Activated CD8-positive, alpha-beta T cell treated with anti-CD3 and anti-CD28 coated beads for 36 hours (primary cell): ENCODE measurements around the gene ACSBG1. TPM values are rescaled to one million over a fixed set of nuclear protein-coding genes. Genes with fewer than 3 reads are reported as not detected.

Experiments used
- ATAC-seq: fragments of 200-7000 bp; cut with Tn5 transposase; one replicate; pipeline ENCODE4 v1.10.0; 2021; ENCODE audit warnings: mild to moderate bottlenecking, moderate library complexity
- CTCF ChIA-PET: fragments of 350-600 bp; sonication (Branson Sonifier 250); formaldehyde crosslinking; loops from one replicate; lab custom pipeline; 2021; ENCODE audit warnings: antibody characterized with exemption; lab: Charles Lee
- POLR2A ChIA-PET: fragments of 350-600 bp; sonication (Branson Sonifier 250); formaldehyde crosslinking; loops from one replicate; lab custom pipeline; 2021; ENCODE audit warnings: antibody characterized with exemption; lab: Charles Lee
- DNase-seq: peaks from one replicate; pipeline ENCODE4 v3.0.0-alpha.2; 2020
- H3K27ac Mint-ChIP-seq: one replicate; pipeline ENCODE4 v1.8.0; 2021; ENCODE audit warnings: mild to moderate bottlenecking, mixed read lengths
- H3K27me3 Mint-ChIP-seq: one replicate; pipeline ENCODE4 v1.8.0; 2021; ENCODE audit warnings: mixed read lengths
- H3K36me3 Mint-ChIP-seq: one replicate; pipeline ENCODE4 v1.8.0; 2021; ENCODE audit warnings: low read depth, mixed read lengths
- H3K4me1 Mint-ChIP-seq: one replicate; pipeline ENCODE4 v1.8.0; 2021; ENCODE audit warnings: low read depth, mixed read lengths
- H3K4me3 Mint-ChIP-seq: one replicate; pipeline ENCODE4 v1.8.0; 2021; ENCODE audit warnings: mild to moderate bottlenecking, moderate library complexity, mixed read lengths
- H3K9me3 Mint-ChIP-seq: one replicate; pipeline ENCODE4 v1.8.0; 2021; ENCODE audit warnings: mixed read lengths
- CTCF ChIP-seq: fragments of 200-600 bp; IDR thresholded peaks from one replicate; pipeline ENCODE4 v1.8.0; 2022; ENCODE audit warnings: antibody characterized with exemption, mild to moderate bottlenecking
- intact Hi-C: fragments of 100-400 bp; cut with micrococcal nuclease; formaldehyde crosslinking; loops from one replicate; pipeline ENCODE4 v1.10.0; 2022
- total RNA-seq, 2 experiments: library from RNA; stranded (reverse); gene quantifications; one replicate each; pipeline ENCODE4 v1.2.3, GENCODE V29; 2021

The ACSBG1 gene
- total RNA-seq, 2 experiments from 2014 or later = 0.18 TPM; not detected in 1

- intact Hi-C loops = no loop called here
- peak; percentile 48 for DNase-seq
Measured at GRCh38 chr15:78130466-78131294, 103.7 kb downstream of the ACSBG1 start.

GRCh38 chr15:78129751-78130287 is 104.5 kb downstream of the ACSBG1 start:
- ATAC-seq = no peak
- Mint-ChIP-seq H3K4me1 (peaks cover 22% of the 10 kb centered on the region), H3K27me3 (peaks cover 1% of the 10 kb centered on the region), H3K9me3 (no peaks in the 10 kb centered on the region), H3K4me3 (peak overlapping the region; percentile 70), H3K27ac (peak overlapping the region; percentile 62), H3K36me3 (no peaks in the 10 kb centered on the region)
- no peak for TF ChIP-seq CTCF
- DNase-seq = no peak
- intact Hi-C loops = loop anchor here (5.0 kb wide), 1 partner anchor 112 kb away; no protein-coding TSS in a partner anchor
- ChIA-PET POLR2A (interaction anchor here (1.3 kb wide), 2 partner anchors 20 to 65 kb away, joined by 3 to 5 read pairs; partner anchors contain the start of gene IDH3A), CTCF (interaction anchor here (1.0 to 3.6 kb wide), 13 partner anchors 7 to 170 kb away, joined by 3 to 63 read pairs (median 6); no protein-coding TSS in a partner anchor)

More at GRCh38 chr15:78130466-78131294, 103.7 kb downstream of the ACSBG1 start:
- H3K27me3 Mint-ChIP-seq = peaks cover 1% of the 10 kb centered on the region
- no peak for TF ChIP-seq CTCF
- peak overlapping the region; percentile 70 for H3K4me3 Mint-ChIP-seq
- peak overlapping the region; percentile 16 for H3K27ac Mint-ChIP-seq
- peaks cover 22% of the 10 kb centered on the region for H3K4me1 Mint-ChIP-seq
- peak; percentile 40 for ATAC-seq
- no peaks in the 10 kb centered on the region for H3K9me3 Mint-ChIP-seq
- no peaks in the 10 kb centered on the region for H3K36me3 Mint-ChIP-seq
- CTCF ChIA-PET = interaction anchor here (0.7 to 3.6 kb wide), 30 partner anchors 8 to 171 kb away, joined by 3 to 63 read pairs (median 4); partner anchors contain the start of gene DNAJA4
- POLR2A ChIA-PET = interaction anchor here (1.3 to 1.6 kb wide), 4 partner anchors 17 to 64 kb away, joined by 3 to 6 read pairs (median 4); partner anchors contain the start of gene IDH3A

- Mint-ChIP-seq H3K27ac (peak overlapping the region; percentile 36), H3K36me3 (no peaks in the 10 kb centered on the region), H3K4me1 (peaks cover 22% of the 10 kb centered on the region), H3K4me3 (no peak overlapping the region), H3K27me3 (peaks cover 1% of the 10 kb centered on the region), H3K9me3 (no peaks in the 10 kb centered on the region)
- DNase-seq (no peak), ATAC-seq (no peak)
- ChIA-PET CTCF (interaction anchor here (3.3 to 3.6 kb wide), 3 partner anchors 66 to 170 kb away, joined by 15 to 63 read pairs (median 26); no protein-coding TSS in a partner anchor), POLR2A (interaction anchor here (0.7 kb wide), 1 partner anchor 164 kb away, joined by 3 read pairs; no protein-coding TSS in a partner anchor)
- no peak for TF ChIP-seq CTCF
- intact Hi-C loops = loop anchor here (5.0 kb wide), 1 partner anchor 113 kb away; no protein-coding TSS in a partner anchor
Measured at GRCh38 chr15:78129077-78129750, 105.2 kb downstream of the ACSBG1 start.

GRCh38 chr15:78127882-78128281 is 106.5 kb downstream of the ACSBG1 start:
- H3K4me1 Mint-ChIP-seq = peaks cover 15% of the 10 kb centered on the region
- ChIA-PET POLR2A (interaction anchor here (0.8 kb wide), 1 partner anchor 18 kb away, joined by 3 read pairs; no protein-coding TSS in a partner anchor), CTCF (interaction anchor here (0.8 to 1.8 kb wide), 5 partner anchors 14 to 67 kb away, joined by 3 to 14 read pairs (median 3); no protein-coding TSS in a partner anchor)
- H3K27me3 Mint-ChIP-seq = peaks cover 1% of the 10 kb centered on the region
- no peaks in the 10 kb centered on the region for H3K9me3 Mint-ChIP-seq
- ATAC-seq = no peak
- no peaks in the 10 kb centered on the region for H3K36me3 Mint-ChIP-seq
- intact Hi-C loops = loop anchor here (5.0 kb wide), 1 partner anchor 114 kb away; no protein-coding TSS in a partner anchor
- no peak for DNase-seq
- TF ChIP-seq CTCF = no peak
- no peak overlapping the region for H3K4me3 Mint-ChIP-seq
- peak overlapping the region; percentile 19 for H3K27ac Mint-ChIP-seq
